Activated CD4-positive, alpha-beta T cell treated with anti-CD3 and anti-CD28 coated beads, Interleukin-2, amount 50 U/mL, for 16 hours (primary cell): Measurements from ENCODE around the gene LRCH3.

ENCODE experiments used
- DNase-seq: peaks from one replicate; pipeline ENCODE4 v3.0.0-alpha.2; 2020

The LRCH3 gene

DNA sequence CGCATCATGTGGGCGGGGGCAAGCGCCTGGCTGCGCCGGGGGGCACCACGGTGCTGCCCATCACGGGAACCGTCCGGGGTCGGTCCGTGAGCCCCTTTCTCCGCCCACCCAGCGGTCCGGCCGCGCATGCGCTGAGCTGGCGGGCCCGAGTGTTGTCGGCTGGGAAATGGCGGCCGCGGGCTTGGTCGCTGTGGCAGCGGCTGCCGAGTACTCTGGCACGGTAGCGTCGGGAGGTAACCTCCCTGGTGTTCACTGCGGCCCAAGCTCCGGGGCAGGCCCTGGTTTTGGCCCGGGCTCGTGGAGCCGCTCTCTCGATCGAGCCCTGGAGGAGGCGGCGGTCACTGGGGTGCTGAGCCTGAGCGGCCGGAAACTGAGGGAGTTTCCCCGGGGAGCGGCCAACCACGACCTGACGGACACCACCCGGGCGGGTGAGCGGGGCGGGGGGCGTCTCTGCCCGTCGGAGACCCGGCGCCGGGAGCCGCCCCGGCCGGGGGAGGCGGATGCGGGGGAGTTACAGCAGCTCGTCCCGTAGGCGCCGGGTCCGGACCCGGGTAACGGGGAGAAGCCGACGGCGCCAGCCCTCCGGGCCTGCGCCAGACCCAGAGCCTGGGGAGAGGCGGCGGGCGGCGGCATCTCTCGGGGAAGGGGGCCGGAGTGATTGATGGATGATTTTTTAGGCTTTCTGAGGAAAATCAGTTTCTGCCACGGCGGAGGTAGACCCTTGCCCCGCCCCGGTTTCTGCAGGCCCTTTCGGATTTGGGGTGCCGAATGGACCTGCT is at the start of gene LRCH3:
Gene LRCH3, plus strand, starts transcription at position 142 of the 779 bp plus-strand sequence. Its CDS starts 25 bp downstream, at position 167.
- DNase-seq, result peak; percentile 87

GRCh38 chr3:197742787-197743186 is 48.3 kb upstream of the LRCH3 start:
- DNase-seq, result no peak

DNA sequence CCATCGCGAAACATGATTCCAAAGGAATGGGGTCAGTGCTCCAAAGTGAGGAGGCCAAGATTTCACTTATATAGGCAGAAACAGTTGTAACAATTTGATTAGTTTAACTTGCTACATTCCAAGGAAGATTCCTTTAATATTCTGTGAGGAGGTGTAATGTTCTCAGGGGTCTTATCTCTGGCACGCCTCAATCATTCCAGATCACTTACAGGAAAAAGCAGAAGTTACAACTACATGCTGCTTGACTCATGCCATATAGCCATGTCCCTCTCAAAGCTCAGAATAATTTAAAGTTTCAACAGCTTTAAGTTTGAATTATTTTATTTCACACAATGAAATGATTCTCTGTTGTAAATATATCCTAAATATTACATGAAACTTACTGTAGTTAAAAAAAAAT is 44.8 kb upstream of the LRCH3 start:
- DNase-seq, result no peak

GRCh38 chr3:197746801-197747237 is 44.2 kb upstream of the LRCH3 start:
- DNase-seq, result no peak

GRCh38 chr3:197748597-197749314 is 42.3 kb upstream of the LRCH3 start:
- no peak for DNase-seq

DNA sequence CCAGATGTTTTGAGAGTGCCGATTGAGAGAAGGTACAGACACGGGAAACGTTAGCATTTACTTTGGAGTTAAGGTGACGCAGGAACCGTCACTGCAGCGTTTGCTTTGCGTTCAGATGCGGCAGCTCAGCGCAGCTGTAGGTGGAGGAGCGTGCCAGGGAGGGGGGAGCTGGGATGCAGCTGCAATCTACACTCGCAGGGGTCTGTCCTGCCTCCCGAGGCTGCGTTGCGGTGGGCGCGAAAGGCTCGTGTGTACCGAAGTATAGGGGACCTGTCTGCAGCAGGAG is 41.8 kb upstream of the LRCH3 start:
- peak; percentile 55 for DNase-seq

DNA sequence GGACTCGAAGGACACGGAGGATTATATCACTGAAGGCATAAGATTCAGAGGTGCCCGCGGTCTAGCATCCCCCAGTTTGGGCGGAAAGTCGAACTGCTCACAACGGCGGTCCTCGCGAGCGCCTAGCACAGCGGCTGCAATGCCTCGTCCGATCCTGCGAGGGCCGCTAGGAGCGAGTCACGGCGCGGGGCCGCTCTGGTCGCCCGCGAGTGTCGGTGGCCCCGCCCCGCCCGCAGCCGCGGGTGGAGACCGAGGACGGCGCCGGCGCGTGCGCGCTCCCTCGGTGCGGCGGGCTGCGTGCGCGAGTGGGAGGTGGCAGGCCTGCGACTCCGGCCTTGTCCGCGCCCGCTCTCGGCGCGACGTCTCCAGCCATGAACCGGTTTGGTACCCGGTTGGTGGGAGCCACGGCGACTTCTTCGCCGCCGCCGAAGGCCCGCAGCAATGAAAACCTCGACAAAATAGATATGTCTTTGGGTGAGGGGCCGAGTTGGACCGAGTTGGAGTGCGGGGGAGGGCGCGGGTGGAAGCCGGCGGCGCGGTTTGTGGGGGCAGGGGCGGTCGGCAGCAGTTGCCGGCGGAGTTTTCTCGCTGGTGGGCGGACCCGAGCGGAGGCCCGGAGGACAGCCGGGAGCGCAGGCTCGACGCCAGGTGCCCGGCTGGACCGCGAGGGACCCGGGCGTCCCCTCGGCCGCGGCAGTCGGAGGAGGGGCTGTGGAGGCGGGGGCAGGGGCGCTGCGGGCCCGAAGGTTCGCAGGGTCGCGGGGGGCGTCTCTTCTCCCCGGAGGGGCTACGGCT is 41.3 kb upstream of the LRCH3 start, which contains the start of gene FYTTD1:
Gene FYTTD1, plus strand, starts transcription at position 283 of the 795 bp plus-strand sequence. Its CDS starts 89 bp downstream, at position 372.
- peak; percentile 82 for DNase-seq

DNA sequence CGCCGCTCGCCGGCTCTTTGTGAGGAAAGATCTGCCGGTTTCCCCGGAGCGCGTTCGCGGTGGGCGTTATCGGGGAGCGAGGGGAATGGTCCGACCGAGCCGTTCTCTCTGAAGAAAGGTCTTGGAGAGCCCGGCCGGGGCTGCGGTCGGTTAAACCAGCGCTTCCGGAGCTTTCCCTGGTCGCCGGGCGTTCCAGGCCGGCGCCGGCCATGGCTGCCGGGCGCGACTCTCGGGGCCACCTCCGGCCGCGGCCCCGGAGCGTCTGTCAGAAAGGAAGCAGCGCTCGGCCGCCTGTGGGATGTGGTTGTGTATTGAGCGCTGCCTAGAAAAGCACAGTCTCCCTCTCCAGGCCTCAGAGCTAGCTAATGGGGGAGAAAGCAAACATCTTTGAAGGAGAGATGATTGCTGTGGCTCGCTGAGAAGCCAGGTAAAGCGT is 40.6 kb upstream of the LRCH3 start:
- peak; percentile 69 for DNase-seq

GRCh38 chr3:197750858-197751737 is 40.0 kb upstream of the LRCH3 start:
- DNase-seq, result peak; percentile 31

DNA sequence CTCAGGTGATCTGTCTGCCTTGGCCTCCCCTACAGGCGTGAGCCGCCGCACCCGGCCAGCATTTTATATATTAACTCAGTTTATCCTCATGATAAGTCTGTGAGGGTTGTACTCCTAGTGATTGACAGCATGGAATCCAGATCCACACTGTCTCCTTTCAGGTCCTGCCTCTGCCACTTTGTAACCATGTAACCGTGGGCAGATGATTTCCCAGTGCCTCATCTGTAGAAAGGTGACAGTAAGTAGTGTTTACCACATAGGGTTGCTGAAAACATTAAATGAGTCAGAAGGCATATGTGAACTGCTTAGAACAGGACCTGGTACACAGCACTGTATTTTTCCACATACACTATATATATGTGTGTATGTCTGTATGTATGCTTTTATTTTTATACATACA is 38.9 kb upstream of the LRCH3 start:
- DNase-seq, result peak; percentile 16

- no peak for DNase-seq
These were observed 37.8 kb upstream of the LRCH3 start for GRCh38 chr3:197753263-197753662.

DNA sequence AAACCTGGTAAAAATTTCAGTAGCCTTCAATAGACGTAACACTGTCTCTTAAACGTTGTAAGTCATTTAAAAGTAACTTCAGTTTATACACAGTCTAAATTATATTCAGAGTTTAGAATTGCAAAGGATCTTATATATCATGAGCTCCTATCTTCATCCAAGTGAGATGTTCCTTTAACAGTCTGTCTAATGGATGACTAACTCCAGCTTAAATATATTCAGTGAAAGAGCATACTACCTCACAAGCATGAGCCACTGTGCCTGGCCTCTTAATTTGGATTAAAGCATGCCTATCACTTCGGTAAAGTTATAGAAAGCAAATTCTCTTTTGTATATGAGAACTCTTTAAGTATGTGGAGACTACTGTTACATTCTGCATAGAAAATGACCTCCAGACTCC is 34.4 kb upstream of the LRCH3 start:
- no peak for DNase-seq

GRCh38 chr3:197758512-197758911 is 32.5 kb upstream of the LRCH3 start:
- DNase-seq, result no peak

- DNase-seq, result no peak
These were observed 29.3 kb upstream of the LRCH3 start for GRCh38 chr3:197761784-197762183.

DNA sequence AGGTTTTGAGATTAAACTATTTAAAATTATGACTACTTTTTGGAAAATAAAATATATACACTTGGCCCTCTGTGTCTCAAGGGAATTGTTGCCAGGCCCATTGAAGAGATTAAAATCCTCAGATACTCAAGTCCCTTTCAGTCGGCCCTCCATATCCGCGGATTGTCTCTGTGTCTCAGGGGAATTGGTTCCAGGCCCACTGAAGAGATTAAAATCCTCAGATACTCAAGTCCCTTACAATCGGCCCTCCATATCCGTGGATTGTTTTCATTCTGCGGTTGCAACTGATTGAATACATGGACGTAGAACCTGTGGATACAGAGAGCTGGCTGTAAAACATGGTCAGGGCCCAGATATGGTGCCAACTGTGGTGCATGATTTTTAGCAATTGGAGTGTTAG is 15.7 kb upstream of the LRCH3 start:
- no peak for DNase-seq

DNA sequence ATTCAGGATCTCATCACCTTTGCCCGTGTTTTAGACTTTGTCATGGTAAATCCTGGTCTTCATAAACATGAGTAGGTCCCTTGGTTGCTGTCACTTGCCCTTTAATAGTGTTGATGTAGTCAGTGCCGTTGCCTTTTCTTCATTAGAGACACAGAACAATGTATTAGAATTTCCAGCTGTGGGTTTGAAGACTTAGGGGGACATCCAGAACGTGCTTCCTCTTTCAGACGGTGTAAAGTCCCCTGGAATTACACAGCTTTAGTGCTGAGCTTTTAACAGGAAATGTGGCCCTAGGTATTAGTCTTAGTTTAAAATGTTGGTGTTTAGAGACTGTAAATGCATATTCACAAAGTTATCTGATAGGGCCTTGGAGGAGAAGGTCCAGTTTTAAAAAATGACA is 8.8 kb upstream of the LRCH3 start:
- no peak for DNase-seq

GRCh38 chr3:197784019-197784585 is 7.0 kb upstream of the LRCH3 start:
- no peak for DNase-seq

DNA sequence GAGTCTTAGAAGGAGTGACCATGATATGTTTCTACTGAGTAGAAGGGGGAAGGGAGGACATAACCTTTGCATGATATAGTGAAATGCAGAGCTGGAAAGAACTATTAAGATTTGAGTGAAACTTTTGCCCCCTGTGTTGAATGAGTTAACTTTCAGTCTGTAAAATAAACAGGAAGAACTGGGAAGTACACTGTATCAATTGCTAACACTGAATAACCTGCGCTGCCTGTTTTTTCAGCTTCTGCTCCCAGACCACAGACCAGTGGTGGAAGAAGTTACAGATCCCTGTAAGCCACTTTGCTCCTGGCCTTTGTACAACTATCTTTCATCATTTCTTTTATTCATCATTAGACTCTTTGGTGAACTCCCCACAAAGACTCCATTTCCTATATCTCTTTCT is 3.6 kb upstream of the LRCH3 start:
- no peak for DNase-seq

DNA sequence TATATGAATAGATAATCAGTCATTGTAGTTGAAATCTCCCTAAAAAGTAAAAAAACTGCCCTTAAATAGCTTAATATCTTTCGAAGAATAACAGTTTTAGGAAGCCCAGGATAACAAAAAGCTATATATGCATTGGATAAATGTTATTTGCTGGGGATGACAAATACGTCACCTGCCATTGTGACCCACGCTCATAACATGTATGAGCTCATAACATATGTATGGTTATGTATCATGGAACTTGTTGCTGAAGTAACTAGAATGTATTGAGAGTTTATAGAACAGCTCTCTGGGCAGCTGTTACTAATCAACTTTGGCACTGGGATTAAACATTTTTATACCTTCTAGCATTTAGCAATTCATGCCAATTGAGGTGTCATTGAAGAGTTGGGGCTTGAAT is 1.7 kb upstream of the LRCH3 start:
- no peak for DNase-seq

GRCh38 chr3:197790033-197790432 is 1.0 kb upstream of the LRCH3 start:
- no peak for DNase-seq

DNA sequence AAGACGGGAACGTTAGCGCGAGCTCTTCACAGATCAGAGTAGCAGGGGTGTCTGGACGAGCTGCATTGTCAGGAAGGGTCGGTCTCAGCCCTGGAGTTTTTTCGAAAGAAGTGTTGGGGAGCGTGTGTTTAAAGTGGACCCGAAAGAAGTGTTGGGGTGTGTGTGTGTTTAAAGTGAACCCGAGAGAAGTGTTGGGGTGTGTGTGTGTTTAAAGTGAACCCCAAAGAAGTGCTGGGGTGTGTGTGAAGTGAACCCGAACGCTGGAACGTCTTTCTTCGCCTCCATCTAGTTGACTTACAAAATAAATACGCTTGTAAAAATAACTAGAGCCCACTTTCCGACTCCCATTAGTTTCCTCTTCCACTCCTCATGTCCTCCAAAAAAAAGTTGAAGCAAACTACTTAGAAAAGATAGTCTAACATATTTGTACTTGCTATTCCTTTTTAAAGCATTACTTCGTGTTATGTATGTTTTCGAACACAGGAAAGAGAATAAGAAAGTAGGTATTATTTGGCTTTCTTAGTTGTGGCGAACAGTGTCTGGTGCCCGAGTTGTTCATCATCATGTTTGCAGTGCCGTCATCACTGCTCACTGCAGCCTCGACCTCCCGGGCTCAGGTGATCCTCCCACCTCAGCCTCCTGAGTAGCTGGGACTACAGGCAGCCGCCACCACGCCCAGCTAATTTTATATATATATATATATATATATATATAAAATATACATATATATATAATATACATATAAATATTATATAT is 1.0 kb downstream of the LRCH3 start:
- peak; percentile 41 for DNase-seq
